ENCODE measurements around the gene ABHD4. TPM values are rescaled to one million over a fixed set of nuclear protein-coding genes. Genes with fewer than 3 reads are reported as not detected.

The ABHD4 gene
- total and polyA plus RNA-seq, 2 donors from 2014 or later = 34.1 to 45.2 TPM

- FAIRE-seq = no peak
- Histone ChIP-seq H3K9ac (ENCODE audit: low read length in 3 of 3) (no peak overlapping the region), H3K4me1 (ENCODE audit: control insufficient read depth in 2 of 3, insufficient read depth in 2 of 3, low read depth in 1 of 3, low read length in 3 of 3) (no peaks in the 10 kb centered on the region), H3K27ac (ENCODE audit: low read depth in 2 of 2, low read length in 2 of 2) (no peak overlapping the region), H3K9me3 (ENCODE audit: control insufficient read depth in 2 of 3, insufficient read depth in 1 of 3, low read length in 3 of 3) (no peaks in the 10 kb centered on the region), H3K36me3 (ENCODE audit: control insufficient read depth in 2 of 3, insufficient read depth in 3 of 3, low read length in 3 of 3) (peaks cover 8 to 71% (median 55%) of the 10 kb centered on the region in 3 donors), H3K27me3 (ENCODE audit: control insufficient read depth, insufficient read depth, low read length) (no peaks in the 10 kb centered on the region), H3K4me3 (ENCODE audit: low read length in 3 of 3) (no peak overlapping the region)
- TF ChIP-seq CTCF (IDR thresholded peaks at IDR 0.05; ENCODE audit: borderline replicate concordance, extremely low read depth, insufficient read depth) = no peak
- no peak for DNase-seq
- intact Hi-C loops (cut with DNase I) = no loop called here
Observed at GRCh38 chr14:22606380-22606779, 8.3 kb downstream of the ABHD4 start.

- no peak overlapping the region for H3K9ac ChIP-seq (ENCODE audit: low read length in 3 of 3)
- peaks cover 8 to 70% (median 52%) of the 10 kb centered on the region in 3 donors for H3K36me3 ChIP-seq (ENCODE audit: control insufficient read depth in 2 of 3, insufficient read depth in 3 of 3, low read length in 3 of 3)
- no peaks in the 10 kb centered on the region for H3K9me3 ChIP-seq (ENCODE audit: control insufficient read depth in 2 of 3, insufficient read depth in 1 of 3, low read length in 3 of 3)
- DNase-seq (no peak), FAIRE-seq (no peak)
- H3K27ac ChIP-seq (ENCODE audit: low read depth in 2 of 2, low read length in 2 of 2) = no peak overlapping the region
- intact Hi-C loops (cut with DNase I) = no loop called here
- no peaks in the 10 kb centered on the region for H3K27me3 ChIP-seq (ENCODE audit: control insufficient read depth, insufficient read depth, low read length)
- no peaks in the 10 kb centered on the region for H3K4me1 ChIP-seq (ENCODE audit: control insufficient read depth in 2 of 3, insufficient read depth in 2 of 3, low read depth in 1 of 3, low read length in 3 of 3)
- no peak for TF ChIP-seq CTCF (IDR thresholded peaks at IDR 0.05; ENCODE audit: borderline replicate concordance, extremely low read depth, insufficient read depth)
- no peak overlapping the region for H3K4me3 ChIP-seq (ENCODE audit: low read length in 3 of 3)
Observed at GRCh38 chr14:22607291-22607690, 9.2 kb downstream of the ABHD4 start.

- no peak for FAIRE-seq
- no peak for DNase-seq
- intact Hi-C loops (cut with DNase I) = no loop called here
- Histone ChIP-seq H3K9me3 (ENCODE audit: control insufficient read depth in 2 of 3, insufficient read depth in 1 of 3, low read length in 3 of 3) (no peaks in the 10 kb centered on the region), H3K9ac (ENCODE audit: low read length in 3 of 3) (no peak overlapping the region), H3K4me3 (ENCODE audit: low read length in 3 of 3) (no peak overlapping the region), H3K36me3 (ENCODE audit: control insufficient read depth in 2 of 3, insufficient read depth in 3 of 3, low read length in 3 of 3) (peaks cover 2 to 46% (median 28%) of the 10 kb centered on the region in 3 donors), H3K4me1 (ENCODE audit: control insufficient read depth in 2 of 3, insufficient read depth in 2 of 3, low read depth in 1 of 3, low read length in 3 of 3) (peaks cover 4 to 13% (median 13%) of the 10 kb centered on the region in 3 donors), H3K27me3 (ENCODE audit: control insufficient read depth, insufficient read depth, low read length) (no peaks in the 10 kb centered on the region), H3K27ac (ENCODE audit: low read depth in 2 of 2, low read length in 2 of 2) (no peak overlapping the region)
- no peak for TF ChIP-seq CTCF (IDR thresholded peaks at IDR 0.05; ENCODE audit: borderline replicate concordance, extremely low read depth, insufficient read depth)
Observed at GRCh38 chr14:22610931-22611330, 12.8 kb downstream of the ABHD4 start.

DNA sequence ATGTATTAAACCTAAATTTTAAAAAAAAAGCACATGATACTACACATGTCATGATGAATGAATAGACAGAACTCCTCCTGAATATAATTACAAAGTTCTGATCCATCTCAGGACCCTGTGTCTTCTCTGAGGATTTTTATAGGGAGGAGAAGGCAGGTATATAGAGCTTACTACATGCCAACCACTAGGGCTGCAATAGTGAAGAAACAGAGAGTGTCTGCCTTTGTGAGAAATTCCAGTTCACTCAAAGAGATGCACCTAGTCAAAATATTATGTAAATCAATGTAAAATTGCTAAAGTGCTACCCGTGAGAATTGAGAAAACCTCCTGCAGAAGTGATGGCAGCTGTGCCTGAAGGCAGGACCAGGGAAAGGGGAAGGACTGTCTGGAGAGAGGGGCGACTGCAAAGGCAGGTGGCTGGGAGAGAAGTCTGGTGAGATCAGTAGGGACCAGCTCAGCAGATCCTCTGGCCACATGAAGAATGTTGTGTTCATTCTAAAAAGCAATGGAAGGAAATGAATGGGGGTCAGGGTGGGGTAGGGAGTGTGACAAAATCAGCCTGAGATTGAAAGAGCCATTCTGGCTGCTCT is 15.1 kb downstream of the ABHD4 start:
- no peak for TF ChIP-seq CTCF (IDR thresholded peaks at IDR 0.05; ENCODE audit: borderline replicate concordance, extremely low read depth, insufficient read depth)
- Histone ChIP-seq H3K9ac (ENCODE audit: low read length in 3 of 3) (peak overlapping the region in 1 of 3 donors; percentile 42), H3K4me1 (ENCODE audit: control insufficient read depth in 2 of 3, insufficient read depth in 2 of 3, low read depth in 1 of 3, low read length in 3 of 3) (peaks cover 4 to 13% (median 13%) of the 10 kb centered on the region in 3 donors), H3K4me3 (ENCODE audit: low read length in 3 of 3) (no peak overlapping the region), H3K27ac (ENCODE audit: low read depth in 2 of 2, low read length in 2 of 2) (peak overlapping the region; percentile 86 to 92), H3K27me3 (ENCODE audit: control insufficient read depth, insufficient read depth, low read length) (no peaks in the 10 kb centered on the region), H3K9me3 (ENCODE audit: control insufficient read depth in 2 of 3, insufficient read depth in 1 of 3, low read length in 3 of 3) (no peaks in the 10 kb centered on the region), H3K36me3 (ENCODE audit: control insufficient read depth in 2 of 3, insufficient read depth in 3 of 3, low read length in 3 of 3) (peaks cover 2 to 27% (median 16%) of the 10 kb centered on the region in 3 donors)
- no peak for DNase-seq
- intact Hi-C loops (cut with DNase I) = no loop called here
- no peak for FAIRE-seq
